Measurements from ENCODE around the gene CCDC192. TPM values are rescaled to one million over a fixed set of nuclear protein-coding genes. Genes with fewer than 3 reads are reported as not detected.

The CCDC192 gene
- total and polyA plus RNA-seq, 2 of the 4 experiments (the other 2 are of a cell fraction) = not detected

DNA sequence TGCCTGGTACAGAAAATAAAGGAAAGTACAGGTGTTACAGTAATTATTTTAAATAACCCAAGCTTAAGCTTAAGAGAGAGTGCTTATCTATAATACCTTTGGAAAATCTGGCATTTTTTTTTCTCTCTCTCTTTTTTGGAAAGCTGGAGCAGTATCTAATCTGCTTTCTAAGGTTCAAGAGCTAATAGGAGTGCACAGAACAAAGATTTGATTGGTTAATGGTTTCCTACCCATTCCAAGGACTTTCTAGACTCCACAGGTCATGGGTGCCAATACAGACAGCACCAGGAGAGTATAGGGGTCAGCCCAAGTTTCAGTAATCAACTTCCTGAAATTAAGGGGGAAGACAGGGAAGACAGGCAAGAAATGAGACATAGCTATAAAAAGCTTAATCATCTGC, 276.3 kb downstream of the CCDC192 start:
- in situ Hi-C loops (cut with MboI; ENCODE audit: low sequenced_read_pairs) (no loop called here), intact Hi-C loops (cut with micrococcal nuclease) (no loop called here), dilution Hi-C loops (cut with HindIII; ENCODE audit: low sequenced_read_pairs, unreplicated experiment) (no loop called here)
- Histone ChIP-seq H4K20me1 (ENCODE audit: insufficient read depth, low read length) (no peaks in the 10 kb centered on the region), H3K4me1 (ENCODE audit: control insufficient read depth, insufficient read depth, low read length) (no peaks in the 10 kb centered on the region), H3K56ac (ENCODE audit: extremely low read depth, insufficient read depth, low read length) (no peak overlapping the region), H2BK15ac (ENCODE audit: low read depth, low read length) (no peak overlapping the region), H2BK5ac (ENCODE audit: low read depth, low read length, poor library complexity, severe bottlenecking) (no peak overlapping the region), H3K9me3 (ENCODE audit: control insufficient read depth, insufficient read depth, low read length) (no peaks in the 10 kb centered on the region), H2AFZ (replicated peaks; ENCODE audit: low read length, poor library complexity) (no peak overlapping the region), H2BK20ac (ENCODE audit: low read depth, low read length) (no peak overlapping the region), H3K79me1 (ENCODE audit: low read depth in 1 of 2, low read length in 2 of 2) (no peaks in the 10 kb centered on the region), H4K8ac (ENCODE audit: low read depth in 2 of 2, low read length in 2 of 2) (no peak overlapping the region), H3K27ac (ENCODE audit: insufficient read depth, low read length) (no peak overlapping the region), H3K9me1 (ENCODE audit: insufficient read depth, low read length) (peaks cover 2% of the 10 kb centered on the region; the same call in 1 of the 2 replicates), H2BK120ac (ENCODE audit: low read depth, low read length) (no peak overlapping the region), H3K27me3 (ENCODE audit: control insufficient read depth, insufficient read depth, low read length) (no peaks in the 10 kb centered on the region), H3K4me2 (ENCODE audit: low read depth, low read length) (no peak overlapping the region), H4K5ac (ENCODE audit: low read depth, low read length) (no peak overlapping the region), H3K14ac (replicated peaks; ENCODE audit: low read depth, low read length) (no peak overlapping the region), H2AK5ac (ENCODE audit: low read depth, low read length) (no peak overlapping the region), H3K9ac (ENCODE audit: low read depth, low read length) (no peak overlapping the region), H2AK9ac (replicated peaks; ENCODE audit: low read depth, low read length, poor library complexity) (no peak overlapping the region), H3K4ac (ENCODE audit: low read depth, low read length) (no peak overlapping the region), H4K91ac (ENCODE audit: insufficient read depth, low read depth, low read length) (no peak overlapping the region), H3K36me3 (ENCODE audit: control insufficient read depth, insufficient read depth, low read length) (no peaks in the 10 kb centered on the region), H3K18ac (ENCODE audit: low read depth, low read length) (no peak overlapping the region), H3K4me3 (ENCODE audit: insufficient read depth, low read depth, low read length) (no peak overlapping the region), H3K23ac (ENCODE audit: low read depth, low read length) (no peak overlapping the region)
- ChIA-PET CTCF (no interaction called here), POLR2A (ENCODE audit: unreplicated experiment) (no interaction called here)
- TF ChIP-seq FOS (IDR thresholded peaks at IDR 0.05; ENCODE audit: low read depth, low read length) (no peak), MXI1 (IDR thresholded peaks at IDR 0.05; ENCODE audit: borderline replicate concordance, low read depth, low read length) (no peak), RCOR1 (IDR thresholded peaks at IDR 0.05; ENCODE audit: insufficient replicate concordance, low read length) (no peak), POLR2A (IDR thresholded peaks at IDR 0.05; ENCODE audit: low read depth, low read length) (no peak), CEBPB (IDR thresholded peaks at IDR 0.05; ENCODE audit: low read depth, low read length) (no peak), BHLHE40 (IDR thresholded peaks at IDR 0.05; ENCODE audit: low read depth, low read length) (no peak), MAFK (IDR thresholded peaks at IDR 0.05; ENCODE audit: low read depth, low read length) (no peak), RAD21 (IDR thresholded peaks at IDR 0.05; ENCODE audit: low read length) (no peak), MAZ (IDR thresholded peaks at IDR 0.05; ENCODE audit: borderline replicate concordance, low read depth, low read length) (no peak), SMC3 (IDR thresholded peaks at IDR 0.05; ENCODE audit: low read depth, low read length) (no peak), CHD1 (IDR thresholded peaks at IDR 0.05; ENCODE audit: low read depth, low read length) (no peak), NFE2L2 (IDR thresholded peaks at IDR 0.05; ENCODE audit: low read depth, low read length) (no peak), RFX5 (IDR thresholded peaks at IDR 0.05; ENCODE audit: low read depth, low read length) (no peak)
- TF ChIP-seq, protein P1, sequence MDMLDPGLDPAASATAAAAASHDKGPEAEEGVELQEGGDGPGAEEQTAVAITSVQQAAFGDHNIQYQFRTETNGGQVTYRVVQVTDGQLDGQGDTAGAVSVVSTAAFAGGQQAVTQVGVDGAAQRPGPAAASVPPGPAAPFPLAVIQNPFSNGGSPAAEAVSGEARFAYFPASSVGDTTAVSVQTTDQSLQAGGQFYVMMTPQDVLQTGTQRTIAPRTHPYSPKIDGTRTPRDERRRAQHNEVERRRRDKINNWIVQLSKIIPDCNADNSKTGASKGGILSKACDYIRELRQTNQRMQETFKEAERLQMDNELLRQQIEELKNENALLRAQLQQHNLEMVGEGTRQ (IDR thresholded peaks at IDR 0.05; ENCODE audit: low read depth, low read length) = no peak
- TF ChIP-seq, protein P2, sequence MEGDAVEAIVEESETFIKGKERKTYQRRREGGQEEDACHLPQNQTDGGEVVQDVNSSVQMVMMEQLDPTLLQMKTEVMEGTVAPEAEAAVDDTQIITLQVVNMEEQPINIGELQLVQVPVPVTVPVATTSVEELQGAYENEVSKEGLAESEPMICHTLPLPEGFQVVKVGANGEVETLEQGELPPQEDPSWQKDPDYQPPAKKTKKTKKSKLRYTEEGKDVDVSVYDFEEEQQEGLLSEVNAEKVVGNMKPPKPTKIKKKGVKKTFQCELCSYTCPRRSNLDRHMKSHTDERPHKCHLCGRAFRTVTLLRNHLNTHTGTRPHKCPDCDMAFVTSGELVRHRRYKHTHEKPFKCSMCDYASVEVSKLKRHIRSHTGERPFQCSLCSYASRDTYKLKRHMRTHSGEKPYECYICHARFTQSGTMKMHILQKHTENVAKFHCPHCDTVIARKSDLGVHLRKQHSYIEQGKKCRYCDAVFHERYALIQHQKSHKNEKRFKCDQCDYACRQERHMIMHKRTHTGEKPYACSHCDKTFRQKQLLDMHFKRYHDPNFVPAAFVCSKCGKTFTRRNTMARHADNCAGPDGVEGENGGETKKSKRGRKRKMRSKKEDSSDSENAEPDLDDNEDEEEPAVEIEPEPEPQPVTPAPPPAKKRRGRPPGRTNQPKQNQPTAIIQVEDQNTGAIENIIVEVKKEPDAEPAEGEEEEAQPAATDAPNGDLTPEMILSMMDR (conservative IDR thresholded peaks at IDR 0.05; ENCODE audit: low read depth, low read length) = no peak
- TF ChIP-seq, protein P3, sequence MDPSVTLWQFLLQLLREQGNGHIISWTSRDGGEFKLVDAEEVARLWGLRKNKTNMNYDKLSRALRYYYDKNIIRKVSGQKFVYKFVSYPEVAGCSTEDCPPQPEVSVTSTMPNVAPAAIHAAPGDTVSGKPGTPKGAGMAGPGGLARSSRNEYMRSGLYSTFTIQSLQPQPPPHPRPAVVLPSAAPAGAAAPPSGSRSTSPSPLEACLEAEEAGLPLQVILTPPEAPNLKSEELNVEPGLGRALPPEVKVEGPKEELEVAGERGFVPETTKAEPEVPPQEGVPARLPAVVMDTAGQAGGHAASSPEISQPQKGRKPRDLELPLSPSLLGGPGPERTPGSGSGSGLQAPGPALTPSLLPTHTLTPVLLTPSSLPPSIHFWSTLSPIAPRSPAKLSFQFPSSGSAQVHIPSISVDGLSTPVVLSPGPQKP (IDR thresholded peaks at IDR 0.05; ENCODE audit: borderline replicate concordance, low read depth, low read length) = no peak
- BruUV-seq (replicated peaks) = no TSS peak
- no peak for ATAC-seq (ENCODE audit: low read depth)
- DNase-seq = no peak

All from IMR-90 (cell line).